GM23338 (cell line): ENCODE data around the gene SPOCK2. TPM values are rescaled to one million over a fixed set of nuclear protein-coding genes. Genes with fewer than 3 reads are reported as not detected.

Experiments
- ATAC-seq: fragments of 200-7000 bp; cut with Tn5 transposase; 3 replicates; pipeline ENCODE4 v1.9.1; 2020
- DNase-seq: peaks from one replicate; pipeline ENCODE4 v3.0.0-alpha.2; 2015; ENCODE audit warnings: low spot score
- H2AFZ ChIP-seq: fragments of 200-600 bp; sonication (generic); 2 replicates; pipeline ENCODE4 v1.8.0; 2016; ENCODE audit warnings: antibody characterized with exemption, mild to moderate bottlenecking, moderate library complexity
- H3F3A ChIP-seq: fragments of 200-600 bp; sonication (generic); replicated peaks from 2 replicates; pipeline ENCODE4 v1.8.0; 2017; ENCODE audit warnings: antibody characterized with exemption, mixed run types, low read depth
- H3K27ac ChIP-seq: fragments of 200-600 bp; sonication (generic); 2 replicates; pipeline ENCODE4 v1.6.1; 2016; ENCODE audit warnings: low read depth
- H3K27me3 ChIP-seq: fragments of 200-600 bp; sonication (generic); 2 replicates; pipeline ENCODE4 v1.8.0; 2016; ENCODE audit warnings: mild to moderate bottlenecking, mixed run types, moderate library complexity; ENCODE audit not compliant: insufficient read depth
- H3K36me3 ChIP-seq: fragments of 200-600 bp; sonication (generic); 2 replicates; pipeline ENCODE4 v1.8.0; 2016; ENCODE audit warnings: mild to moderate bottlenecking; ENCODE audit not compliant: insufficient read depth
- H3K4me1 ChIP-seq: fragments of 200-600 bp; sonication (generic); 2 replicates; pipeline ENCODE4 v1.8.0; 2016; ENCODE audit warnings: mild to moderate bottlenecking, moderate library complexity; ENCODE audit not compliant: insufficient read depth
- H3K4me2 ChIP-seq: fragments of 200-600 bp; sonication (generic); 2 replicates; pipeline ENCODE4 v1.7.1; 2017; ENCODE audit warnings: mixed run types
- H3K4me3 ChIP-seq: fragments of 200-600 bp; sonication (generic); 2 replicates; pipeline ENCODE4 v1.6.1; 2016; ENCODE audit warnings: mixed run types
- H3K79me2 ChIP-seq: fragments of 200-600 bp; sonication (generic); replicated peaks from 2 replicates; pipeline ENCODE4 v1.8.0; 2017; ENCODE audit warnings: mild to moderate bottlenecking; ENCODE audit not compliant: insufficient read depth
- H3K9me2 ChIP-seq: fragments of 200-600 bp; sonication (generic); 2 replicates; pipeline ENCODE4 v1.8.0; 2017; ENCODE audit not compliant: insufficient read depth
- H4K20me1 ChIP-seq: fragments of 200-600 bp; sonication (generic); replicated peaks from 2 replicates; pipeline ENCODE4 v1.8.0; 2017; ENCODE audit warnings: mild to moderate bottlenecking; ENCODE audit not compliant: insufficient read depth
- H3K27ac Mint-ChIP-seq: 2 replicates; pipeline ENCODE4 v1.8.0; 2020; ENCODE audit warnings: inconsistent platforms, mild to moderate bottlenecking, moderate library complexity, mixed read lengths
- H3K27me3 Mint-ChIP-seq: 3 replicates; pipeline ENCODE4 v1.8.0; 2022; ENCODE audit warnings: low read depth, mild to moderate bottlenecking, moderate library complexity, mixed read lengths, inconsistent platforms; ENCODE audit not compliant: insufficient read depth, poor library complexity
- H3K36me3 Mint-ChIP-seq: 3 replicates; pipeline ENCODE4 v1.8.0; 2021; ENCODE audit warnings: low read depth, mild to moderate bottlenecking, inconsistent platforms, moderate library complexity, mixed read lengths
- H3K4me1 Mint-ChIP-seq: 3 replicates; pipeline ENCODE4 v1.8.0; 2020; ENCODE audit warnings: mild to moderate bottlenecking, inconsistent platforms, mixed read lengths
- H3K4me3 Mint-ChIP-seq: 3 replicates; pipeline ENCODE4 v1.8.0; 2021; ENCODE audit warnings: moderate library complexity, mild to moderate bottlenecking, inconsistent platforms, mixed read lengths
- H3K9me3 Mint-ChIP-seq: 3 replicates; pipeline ENCODE4 v1.8.0; 2020; ENCODE audit warnings: moderate library complexity, mild to moderate bottlenecking, inconsistent platforms, mixed read lengths
- CREB1 ChIP-seq: fragments of 250-450 bp; sonication (Bioruptor Pico); IDR thresholded peaks from 2 replicates; pipeline ENCODE4 v1.5.0; 2020; ENCODE audit warnings: low read depth, mild to moderate bottlenecking, moderate library complexity
- CTCF ChIP-seq, 2 experiments: fragments of 200-600 bp in 1 of 2; sonication (generic) in 1 of 2; conservative IDR thresholded peaks; 2 replicates each; pipeline versions ENCODE4 v1.5.1 to v1.6.1; 2016 to 2017; ENCODE audit warnings: antibody characterized with exemption in 2 of 2, low read depth in 2 of 2, mild to moderate bottlenecking in 2 of 2, moderate library complexity in 1 of 2
- ETS1 ChIP-seq: IDR thresholded peaks from 2 replicates; pipeline ENCODE4 v1.6.1; 2016; ENCODE audit warnings: antibody characterized with exemption
- EZH2 ChIP-seq: fragments of 200-600 bp; sonication (generic); IDR thresholded peaks from one replicate; pipeline ENCODE4 v1.8.0; 2017; ENCODE audit warnings: antibody characterized with exemption, mild to moderate bottlenecking, low read depth; ENCODE audit not compliant: unreplicated experiment
- STAT1 ChIP-seq: IDR thresholded peaks from one replicate; pipeline ENCODE4 v1.6.1; 2016; ENCODE audit warnings: antibody characterized with exemption; ENCODE audit not compliant: unreplicated experiment
- ZNF114 ChIP-seq: fragments of 250-450 bp; sonication (Bioruptor Pico); IDR thresholded peaks from 2 replicates; pipeline ENCODE4 v1.5.0; 2020; ENCODE audit warnings: mild to moderate bottlenecking, moderate library complexity
- ZNF462 ChIP-seq: fragments of 250-450 bp; sonication (Bioruptor Pico); IDR thresholded peaks from 2 replicates; pipeline ENCODE4 v1.5.0; 2020; ENCODE audit warnings: mild to moderate bottlenecking, moderate library complexity
- polyA plus RNA-seq: library from polyadenylated mRNA; unstranded; fragments of >200 nt; fragmentation: Nextera tagmentation; extraction: Ambion mirVana; gene quantifications from 2 replicates; pipeline ENCODE4 v1.2.1, GENCODE V29; 2016
- total RNA-seq: library from RNA; depleted of rRNA; stranded (reverse); fragments of >200 nt; shearing (Covaris generic); gene quantifications from 2 replicates; pipeline ENCODE4 v1.2.3, GENCODE V29; 2014

SPOCK2 gene
- total and polyA plus RNA-seq, 2 experiments from 2014 or later = 1.3 to 3.6 TPM

- ATAC-seq = no peak
- no peak overlapping the region for H2AFZ ChIP-seq
- no peaks in the 10 kb centered on the region for H3K79me2 ChIP-seq
- peaks cover 15% of the 10 kb centered on the region for H3K27me3 Mint-ChIP-seq
- no peaks in the 10 kb centered on the region for H4K20me1 ChIP-seq
- no peaks in the 10 kb centered on the region for H3K27me3 ChIP-seq
- H3K4me1 ChIP-seq = no peaks in the 10 kb centered on the region
- H3K4me1 Mint-ChIP-seq = peaks cover 15% of the 10 kb centered on the region
- no peak for TF ChIP-seq CREB1 (CRISPR knock-in tag)
- TF ChIP-seq ZNF114 (CRISPR knock-in tag) = no peak
- no peak for TF ChIP-seq ETS1
- TF ChIP-seq STAT1 = no peak
- no peak for TF ChIP-seq EZH2
- H3F3A ChIP-seq = no peaks in the 10 kb centered on the region
- H3K36me3 Mint-ChIP-seq = no peaks in the 10 kb centered on the region
- H3K4me3 ChIP-seq = no peak overlapping the region
- no peak overlapping the region for H3K27ac Mint-ChIP-seq
- no peaks in the 10 kb centered on the region for H3K9me3 Mint-ChIP-seq
- H3K36me3 ChIP-seq = no peaks in the 10 kb centered on the region
- no peak overlapping the region for H3K27ac ChIP-seq
- no peak overlapping the region for H3K4me2 ChIP-seq
- no peaks in the 10 kb centered on the region for H3K9me2 ChIP-seq
- H3K4me3 Mint-ChIP-seq = no peak overlapping the region
- no peak for DNase-seq
Observed at GRCh38 chr10:72062832-72063702, 25.3 kb downstream of the SPOCK2 start.

DNA sequence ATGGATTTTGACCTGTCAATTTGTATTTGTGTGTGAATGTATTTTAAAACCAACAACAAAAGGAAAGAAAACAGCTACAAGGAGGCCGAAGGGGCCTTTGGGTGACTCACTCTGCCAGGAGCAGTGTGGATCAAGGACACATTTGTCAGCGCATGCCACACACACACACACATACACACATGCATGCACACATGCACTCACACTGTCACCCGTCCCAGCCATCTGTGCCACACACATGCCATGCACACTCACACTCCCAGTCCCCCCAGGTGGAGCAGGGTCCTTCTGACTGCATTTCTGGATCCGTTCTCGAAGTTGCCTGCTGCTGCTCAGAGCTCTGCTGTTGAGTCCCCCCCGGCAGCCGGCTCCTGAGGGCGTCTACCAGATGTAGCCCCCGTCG is 26.0 kb downstream of the SPOCK2 start:
- H3K4me1 ChIP-seq = no peaks in the 10 kb centered on the region
- H3K36me3 ChIP-seq = no peaks in the 10 kb centered on the region
- no peak overlapping the region for H3K4me3 ChIP-seq
- Mint-ChIP-seq H3K9me3 (no peaks in the 10 kb centered on the region), H3K36me3 (no peaks in the 10 kb centered on the region), H3K4me1 (peaks cover 17% of the 10 kb centered on the region), H3K4me3 (no peak overlapping the region), H3K27me3 (peaks cover 13% of the 10 kb centered on the region), H3K27ac (no peak overlapping the region; the same call in 1 of the 2 replicates)
- H3K9me2 ChIP-seq = no peaks in the 10 kb centered on the region
- H3K79me2 ChIP-seq = no peaks in the 10 kb centered on the region
- no peak for ATAC-seq
- no peaks in the 10 kb centered on the region for H3F3A ChIP-seq
- no peak for DNase-seq
- H3K27ac ChIP-seq = no peak overlapping the region
- H4K20me1 ChIP-seq = no peaks in the 10 kb centered on the region
- no peak overlapping the region for H2AFZ ChIP-seq
- no peaks in the 10 kb centered on the region for H3K27me3 ChIP-seq
- no peak overlapping the region for H3K4me2 ChIP-seq
- TF ChIP-seq EZH2 (no peak), ZNF462 (CRISPR knock-in tag) (no peak), ZNF114 (CRISPR knock-in tag) (no peak), CTCF (conservative IDR thresholded peaks at IDR 0.05; ENCODE audit: low read depth in 2 of 2) (no peak)
